Breast epithelium (tissue), 3 donors: ENCODE data around the gene EFNA5.

Source experiments
- CTCF ChIP-seq, 3 donors: fragments of 450-650 bp; IDR thresholded peaks; one replicate each; pipeline ENCODE4 v1.5.1; 2016 to 2017; ENCODE audit warnings: antibody characterized with exemption in 3 of 3, mild to moderate bottlenecking in 3 of 3, moderate library complexity in 3 of 3
- POLR2A ChIP-seq: fragments of 450-650 bp; IDR thresholded peaks from one replicate; pipeline ENCODE4 v1.6.1; 2016; ENCODE audit warnings: antibody characterized with exemption, mild to moderate bottlenecking, moderate library complexity
- POLR2AphosphoS5 ChIP-seq, 3 donors: sonication (generic); formaldehyde crosslinking; IDR thresholded peaks; one replicate each; pipeline ENCODE4 v1.6.1; 2017; ENCODE audit warnings: antibody characterized with exemption in 3 of 3

DNA sequence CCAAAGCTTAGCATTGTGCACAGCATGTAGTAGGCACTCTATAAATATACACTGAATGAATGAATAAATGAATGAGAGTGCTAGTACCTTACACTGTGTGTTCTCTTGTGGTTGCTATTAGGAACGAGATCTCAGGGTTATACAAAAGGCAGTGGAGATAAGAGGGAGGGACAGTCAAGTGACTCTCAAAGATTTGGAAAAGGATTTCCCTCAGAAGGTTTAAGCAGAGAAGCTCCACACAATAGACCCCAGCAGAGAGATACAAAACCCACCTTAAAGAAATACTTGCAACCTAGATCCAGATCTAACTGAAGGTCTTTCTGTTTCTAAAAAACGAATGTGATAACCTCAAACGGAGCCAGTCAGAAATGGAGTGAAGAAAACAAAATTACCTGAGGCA is 11.8 kb upstream of the EFNA5 start:
- TF ChIP-seq CTCF (IDR thresholded peaks at IDR 0.05), result no peak
- no peak for TF ChIP-seq POLR2A
- TF ChIP-seq POLR2AphosphoS5 (IDR thresholded peaks at IDR 0.05), result no peak
